HT1080 (cell line): ENCODE data around the gene THSD4. TPM values are rescaled to one million over a fixed set of nuclear protein-coding genes. Genes with fewer than 3 reads are reported as not detected.

Experiments
- DNase-seq: peaks from one replicate; pipeline ENCODE4 v3.0.0-alpha.2; 2015; ENCODE audit warnings: low read depth
- total RNA-seq: library from RNA; depleted of rRNA; stranded (reverse); fragments of >200 nt; shearing (Covaris generic); gene quantifications from 2 replicates; pipeline ENCODE4 v1.2.3, GENCODE V29; 2014

Gene THSD4
- total RNA-seq, 1 experiment from 2014 or later = 11.8 TPM

DNA sequence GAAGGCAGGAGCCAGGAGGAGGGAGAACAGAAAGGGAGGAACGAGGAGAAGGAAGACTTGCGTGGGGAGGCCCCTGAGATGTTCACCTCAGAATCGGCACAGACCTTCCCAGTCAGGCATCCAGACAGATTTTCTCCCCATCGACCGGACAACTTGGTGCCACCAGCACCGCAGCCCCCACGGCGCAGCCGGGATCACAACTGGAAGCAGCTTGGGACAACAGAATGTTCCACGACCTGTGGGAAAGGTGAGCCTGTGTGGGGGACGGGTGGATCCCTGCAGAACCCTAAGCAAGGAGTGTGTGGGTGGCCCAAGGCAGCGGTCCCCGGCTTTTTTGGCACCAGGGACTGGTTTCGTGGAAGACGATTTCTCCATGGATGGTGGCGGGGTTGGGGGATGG is 622.5 kb downstream of the THSD4 start:
- DNase-seq = no peak

GRCh38 chr15:71739355-71739754 is 624.1 kb downstream of the THSD4 start:
- no peak for DNase-seq

- DNase-seq = no peak
Measured at GRCh38 chr15:71742964-71743363, 627.7 kb downstream of the THSD4 start.

- peak; percentile 51 for DNase-seq
Measured at GRCh38 chr15:71743861-71744382, 628.7 kb downstream of the THSD4 start.

GRCh38 chr15:71746719-71747118 is 631.4 kb downstream of the THSD4 start:
- DNase-seq = no peak

- DNase-seq = peak; percentile 90
Measured at GRCh38 chr15:71747128-71748083, 632.1 kb downstream of the THSD4 start.

DNA sequence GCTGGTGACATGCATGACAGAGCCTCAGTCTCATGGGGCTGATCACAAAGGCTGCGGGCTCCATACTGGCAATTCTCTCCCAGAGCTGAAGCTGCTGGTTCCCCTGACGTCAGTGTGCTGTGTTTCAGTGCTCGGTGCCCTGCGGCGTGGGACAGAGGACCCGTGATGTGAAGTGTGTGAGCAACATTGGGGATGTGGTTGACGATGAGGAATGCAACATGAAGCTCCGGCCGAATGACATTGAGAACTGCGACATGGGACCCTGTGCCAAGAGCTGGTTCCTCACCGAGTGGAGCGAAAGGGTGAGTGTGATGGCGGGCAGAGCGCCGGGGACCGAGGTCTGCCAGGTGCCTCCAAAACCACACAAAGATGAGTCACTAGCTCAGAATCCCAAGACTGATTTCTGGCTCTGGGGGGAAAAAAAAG is 633.0 kb downstream of the THSD4 start:
- DNase-seq = peak; percentile 94

DNA sequence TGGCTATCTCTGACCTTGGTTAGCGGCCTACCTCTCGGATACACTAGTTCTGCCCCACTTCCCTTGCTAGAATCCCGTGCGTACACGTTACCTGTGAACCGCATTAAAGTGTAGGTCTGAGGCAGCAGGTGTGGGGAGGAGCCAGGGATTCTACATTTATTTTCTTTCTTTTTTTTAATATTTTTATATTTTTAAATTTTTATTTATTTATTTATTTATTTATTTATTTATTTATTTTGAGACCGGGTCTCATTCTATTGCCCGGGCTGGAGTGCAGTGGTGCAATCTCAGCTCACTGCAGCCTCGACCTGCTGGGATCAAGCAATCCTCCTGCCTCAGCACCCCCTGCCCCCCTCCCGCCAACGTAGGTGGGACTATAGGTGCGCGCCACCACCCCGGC is 634.2 kb downstream of the THSD4 start:
- DNase-seq = no peak

GRCh38 chr15:71752128-71752527 is 636.9 kb downstream of the THSD4 start:
- DNase-seq = no peak

DNA sequence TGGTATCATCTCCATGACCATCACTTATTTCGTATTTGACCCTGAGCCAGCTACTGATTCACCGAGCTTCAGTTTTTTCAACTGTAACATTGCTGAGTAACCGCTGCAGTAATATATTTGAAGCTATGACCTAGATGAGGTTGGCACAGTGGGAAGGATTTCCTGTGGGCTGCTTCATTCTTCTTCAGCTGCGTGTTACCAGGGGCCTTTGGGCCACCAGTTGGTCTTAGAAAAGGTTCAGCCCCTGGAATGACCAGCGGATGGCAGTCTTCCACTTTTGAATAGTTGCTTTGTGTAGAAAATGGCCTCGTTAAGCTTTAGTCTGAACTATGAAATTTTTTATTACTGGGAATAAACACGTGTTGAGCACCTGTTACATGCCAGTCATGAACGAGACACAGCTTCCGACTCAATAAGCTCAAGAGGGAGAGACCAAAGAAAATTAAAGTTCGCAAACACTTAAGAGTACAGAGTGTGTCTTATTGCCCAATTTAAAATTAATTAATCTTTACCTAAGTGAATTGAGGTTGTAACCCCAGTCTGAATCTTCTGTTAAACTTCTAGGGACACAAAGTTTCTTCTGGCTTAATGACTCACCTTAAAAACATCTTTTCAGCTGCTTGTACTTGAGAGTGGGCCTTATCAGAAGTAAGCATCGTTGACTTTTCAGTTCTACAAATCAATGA is 637.5 kb downstream of the THSD4 start:
- peak; percentile 99 for DNase-seq

DNA sequence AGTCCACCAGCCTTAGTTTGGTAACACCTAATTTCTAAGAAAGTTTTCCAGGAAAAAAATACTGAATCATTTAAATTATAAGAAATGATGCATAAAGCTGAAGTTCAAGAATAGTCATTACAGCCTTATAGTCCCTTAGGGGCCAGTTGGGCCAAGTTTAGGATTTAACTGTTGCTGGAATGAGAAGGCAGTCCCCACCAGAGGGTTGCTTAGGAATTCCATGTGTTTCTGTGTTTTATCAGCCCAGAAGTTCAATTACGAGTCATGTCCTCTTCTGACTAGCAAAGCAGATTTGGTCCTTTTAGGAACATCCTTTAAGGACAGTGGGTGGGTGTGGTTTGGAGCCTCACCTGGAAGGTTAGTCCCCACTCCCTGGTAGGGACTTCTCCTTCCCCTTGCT is 638.1 kb downstream of the THSD4 start:
- DNase-seq = peak; percentile 57

DNA sequence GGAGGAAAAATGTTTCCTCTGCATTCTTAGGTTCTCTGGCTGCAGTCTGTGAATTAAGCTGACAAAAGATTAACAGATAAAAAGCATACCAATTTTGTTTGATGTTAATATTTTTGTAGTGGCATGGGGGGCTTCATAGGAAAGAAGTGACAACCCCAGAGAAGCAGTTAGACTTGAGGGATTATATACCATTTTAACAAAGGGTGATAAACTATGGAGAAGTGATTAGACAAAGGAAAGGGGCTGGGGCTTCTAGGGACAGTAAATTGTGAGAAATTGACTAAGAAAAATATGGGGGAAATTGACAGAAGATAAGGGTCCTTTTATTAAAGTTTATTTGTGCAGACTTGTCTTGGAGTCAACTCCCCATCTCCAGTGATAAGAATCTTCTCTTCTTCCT is 639.4 kb downstream of the THSD4 start:
- no peak for DNase-seq

- peak; percentile 6 for DNase-seq
Measured at GRCh38 chr15:71755092-71755970, 640.1 kb downstream of the THSD4 start.

- no peak for DNase-seq
Measured at GRCh38 chr15:71756599-71757352, 641.5 kb downstream of the THSD4 start.

- no peak for DNase-seq
Measured at GRCh38 chr15:71757741-71758530, 642.7 kb downstream of the THSD4 start.

DNA sequence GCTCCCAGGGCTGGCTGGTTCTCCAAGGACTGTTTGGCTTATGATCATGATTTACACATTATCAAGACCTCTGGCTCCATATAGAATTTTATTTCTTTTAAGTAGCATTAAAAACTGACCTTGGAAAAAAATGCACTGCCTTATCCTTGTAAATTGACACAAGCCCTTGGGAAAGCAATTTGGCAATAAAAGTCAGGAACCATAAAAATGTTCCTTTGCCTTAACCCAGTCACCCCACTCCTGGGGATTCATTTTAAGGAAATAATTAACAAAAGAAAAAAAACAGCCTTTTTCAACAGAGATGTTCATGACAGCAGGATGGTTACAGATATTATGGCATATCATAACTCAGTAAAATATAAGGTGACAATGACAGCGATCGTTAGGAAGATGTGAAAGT is 643.4 kb downstream of the THSD4 start:
- DNase-seq = no peak

DNA sequence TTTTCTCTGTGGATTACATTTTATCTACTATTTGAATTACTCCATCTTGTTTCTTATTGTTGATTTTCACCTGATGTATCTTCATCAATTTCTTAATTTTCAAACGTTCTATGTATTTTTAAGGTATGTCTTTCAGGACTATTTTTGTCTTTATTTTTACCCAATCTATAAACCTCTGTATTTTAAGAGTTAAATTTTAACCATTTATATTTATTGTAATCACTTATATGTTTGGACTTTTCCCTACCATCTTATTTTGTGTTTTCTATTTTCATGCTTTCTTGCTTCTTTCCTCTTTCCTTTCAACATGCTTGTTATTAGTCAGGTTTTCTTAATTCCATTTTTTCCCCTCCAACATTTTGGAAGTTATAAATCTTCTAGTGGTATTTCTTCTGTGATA is 645.6 kb downstream of the THSD4 start:
- no peak for DNase-seq

GRCh38 chr15:71761649-71762048 is 646.4 kb downstream of the THSD4 start:
- DNase-seq = peak; percentile 93

GRCh38 chr15:71768184-71768583 is 652.9 kb downstream of the THSD4 start:
- no peak for DNase-seq
